ENCODE data around the gene MAT2A. TPM values are rescaled to one million over a fixed set of nuclear protein-coding genes. Genes with fewer than 3 reads are reported as not detected.

Gene MAT2A
- total and polyA plus RNA-seq, 9 of the 15 experiments (the other 6 are each of a cell fraction or from before 2014, with no cell fraction given): 130 to 1,027 (median 240) TPM

GRCh38 chr2:85564144-85564563, 25.2 kb downstream of the MAT2A start (continued):
- TF ChIP-seq MTF1 (CRISPR knock-in tag; IDR thresholded peaks at IDR 0.05; ENCODE audit: borderline replicate concordance) (no peak), NFRKB (IDR thresholded peaks at IDR 0.05; ENCODE audit: low read depth) (0 out of 2 replicates have a peak, but pooled peaks have one; percentile 68), SUPT5H (IDR thresholded peaks at IDR 0.05) (no peak), ZNF561 (CRISPR knock-in tag; conservative IDR thresholded peaks at IDR 0.05) (no peak), USF1 (CRISPR knock-in tag; IDR thresholded peaks at IDR 0.05) (no peak), NFIC (IDR thresholded peaks at IDR 0.05) (no peak), NEUROD1 (IDR thresholded peaks at IDR 0.05; ENCODE audit: borderline replicate concordance, low read depth, low read length, partially characterized antibody) (no peak), POU5F1 (IDR thresholded peaks at IDR 0.05; ENCODE audit: borderline replicate concordance, low read depth, low read length, partially characterized antibody) (no peak), RBM22 (IDR thresholded peaks at IDR 0.05; ENCODE audit: low read depth, low read length, poor library complexity, severe bottlenecking) (no peak), ZNF586 (CRISPR knock-in tag; conservative IDR thresholded peaks at IDR 0.05) (no peak), CTBP1 (IDR thresholded peaks at IDR 0.05; ENCODE audit: borderline replicate concordance) (no peak), MGA (IDR thresholded peaks at IDR 0.05) (peak; percentile 32; the same call in 1 of the 2 replicates), MYBL2 (IDR thresholded peaks at IDR 0.05; ENCODE audit: low read depth) (no peak), MYBL2 (CRISPR knock-in tag; IDR thresholded peaks at IDR 0.05; ENCODE audit: borderline replicate concordance) (no peak), ZNF436 (CRISPR knock-in tag; IDR thresholded peaks at IDR 0.05) (no peak), FOSL1 (tag; conservative IDR thresholded peaks at IDR 0.05) (0 out of 2 replicates have a peak, but pooled peaks have one; percentile 13), ZNF384 (IDR thresholded peaks at IDR 0.05; ENCODE audit: low read depth, low read length) (no peak), ZBTB7A (IDR thresholded peaks at IDR 0.05; ENCODE audit: borderline replicate concordance, control insufficient read depth, low read depth, low read length) (no peak)

All from K562 (cell line).